ENCODE results near the gene TMEM184B. TPM values are rescaled to one million over a fixed set of nuclear protein-coding genes. Genes with fewer than 3 reads are reported as not detected.

TMEM184B gene
- total RNA-seq, 4 donors from 2014 or later: 61.1 to 138 (median 72.0) TPM

GRCh38 chr22:38214302-38215056 is 58.3 kb downstream of the TMEM184B start:
- H3K4me3 ChIP-seq: peak overlapping the region in 3 of 4 donors; percentile 2 to 39 (median 8)
- H3K27ac ChIP-seq: peak overlapping the region; percentile 47 to 73 (median 60)
- H3K27me3 ChIP-seq: no peaks in the 10 kb centered on the region
- H3K4me1 ChIP-seq: peaks cover 0 to 53% (median 28%) of the 10 kb centered on the region in 4 donors
- peaks cover 0 to 13% (median 0%) of the 10 kb centered on the region in 3 donors for H3K36me3 ChIP-seq
- WGBS, 2 donors: 24 to 26% methylated on average over 24 to 69 of the region's 81 CpGs
- no peaks in the 10 kb centered on the region for H3K9me3 ChIP-seq
- peak in 1 of 2 donors; percentile 57 for DNase-seq (ENCODE audit: low spot score in 2 of 2)
- peak in 4 of 5 experiments; percentile 11 to 63 (median 34) for TF ChIP-seq CTCF (IDR thresholded peaks at IDR 0.05)
- peak in 1 of 2 donors; percentile 51 for TF ChIP-seq POLR2A (IDR thresholded peaks at IDR 0.05)
- peak in 1 of 2 donors; percentile 56 for TF ChIP-seq EP300 (IDR thresholded peaks at IDR 0.05)

DNA sequence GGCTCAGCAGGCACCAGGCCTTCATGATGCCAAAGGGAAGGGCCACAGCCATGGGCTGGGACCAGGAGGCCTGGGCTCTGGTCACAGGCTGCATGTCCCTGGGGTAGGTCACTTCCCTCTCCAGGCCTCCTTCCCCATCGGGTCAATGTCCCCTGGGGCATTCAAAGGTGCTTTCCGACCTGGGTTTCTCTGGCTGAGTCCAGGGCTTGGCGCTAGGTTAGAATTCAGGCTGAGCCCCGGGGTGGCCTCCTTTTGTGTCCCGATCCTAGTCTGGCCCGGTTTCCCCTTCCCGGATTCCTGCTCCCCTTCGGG is 58.9 kb downstream of the TMEM184B start:
- Histone ChIP-seq H3K27me3 (no peaks in the 10 kb centered on the region), H3K27ac (peak overlapping the region; percentile 40 to 73 (median 60)), H3K9me3 (no peaks in the 10 kb centered on the region), H3K36me3 (peaks cover 0 to 13% (median 0%) of the 10 kb centered on the region in 3 donors), H3K4me1 (peaks cover 0 to 48% (median 24%) of the 10 kb centered on the region in 4 donors), H3K4me3 (peak overlapping the region in 2 of 4 donors; percentile 2 to 39)
- WGBS, 2 donors: 31 to 36% methylated on average over 8 of the region's 8 CpGs
- DNase-seq (ENCODE audit: low spot score in 2 of 2): no peak
- TF ChIP-seq CTCF (IDR thresholded peaks at IDR 0.05) (no peak), EP300 (IDR thresholded peaks at IDR 0.05) (no peak), POLR2A (IDR thresholded peaks at IDR 0.05) (no peak)

DNA sequence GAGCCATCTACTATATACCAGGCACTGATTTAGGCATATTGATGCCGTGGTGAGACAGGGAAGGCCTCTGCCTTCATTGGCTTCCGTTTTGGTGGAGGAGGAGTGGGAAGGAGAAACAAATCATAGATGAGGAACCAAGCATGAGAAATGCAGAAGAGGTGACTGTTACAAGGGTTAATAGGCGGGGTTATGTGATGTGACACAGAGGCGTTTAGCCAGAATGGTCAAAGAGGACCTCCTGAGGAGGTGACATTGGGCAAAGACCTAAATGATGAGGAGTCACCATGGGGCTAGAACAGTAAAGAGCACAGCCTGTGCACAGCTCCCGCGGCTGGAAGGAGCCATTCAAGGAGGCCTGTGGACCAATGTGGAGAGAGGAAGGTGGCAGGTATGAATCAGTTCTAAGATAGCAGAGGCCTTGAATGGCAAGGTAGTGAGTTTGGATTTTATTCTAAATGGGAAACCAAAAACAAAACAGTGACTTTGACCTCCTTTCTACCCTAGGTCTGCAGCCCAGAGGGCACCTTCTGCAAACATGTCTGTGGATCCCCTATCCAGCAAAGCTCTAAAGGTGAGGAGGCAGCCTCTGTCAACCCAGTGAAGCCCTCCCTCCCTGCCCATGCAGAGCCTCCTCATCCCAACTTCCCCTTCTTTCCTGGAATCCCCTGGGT is 59.4 kb downstream of the TMEM184B start:
- TF ChIP-seq CTCF (IDR thresholded peaks at IDR 0.05) (no peak), POLR2A (IDR thresholded peaks at IDR 0.05) (no peak), EP300 (IDR thresholded peaks at IDR 0.05) (no peak)
- DNase-seq (ENCODE audit: low spot score in 2 of 2): no peak
- Histone ChIP-seq H3K36me3 (peaks cover 0 to 17% (median 0%) of the 10 kb centered on the region in 3 donors), H3K27me3 (no peaks in the 10 kb centered on the region), H3K27ac (peak overlapping the region in 1 of 4 donors; percentile 73), H3K4me3 (no peak overlapping the region), H3K4me1 (peaks cover 0 to 48% (median 19%) of the 10 kb centered on the region in 4 donors), H3K9me3 (no peaks in the 10 kb centered on the region)
- WGBS, 2 donors: 85 to 88% methylated on average over 6 of the region's 6 CpGs

GRCh38 chr22:38212442-38212841 is 60.4 kb downstream of the TMEM184B start:
- Histone ChIP-seq H3K4me3 (no peak overlapping the region), H3K4me1 (peaks cover 0 to 44% (median 11%) of the 10 kb centered on the region in 4 donors), H3K36me3 (peaks cover 0 to 18% (median 0%) of the 10 kb centered on the region in 3 donors), H3K27ac (peak overlapping the region in 1 of 4 donors; percentile 17), H3K27me3 (no peaks in the 10 kb centered on the region), H3K9me3 (no peaks in the 10 kb centered on the region)
- no peak for TF ChIP-seq EP300 (IDR thresholded peaks at IDR 0.05)
- no peak for TF ChIP-seq CTCF (IDR thresholded peaks at IDR 0.05)
- TF ChIP-seq POLR2A (IDR thresholded peaks at IDR 0.05): no peak
- 69 to 76% methylated on average over 2 of the region's 2 CpGs for WGBS, 2 donors
- DNase-seq (ENCODE audit: low spot score in 2 of 2): no peak

- no peak for TF ChIP-seq CTCF (IDR thresholded peaks at IDR 0.05)
- TF ChIP-seq EP300 (IDR thresholded peaks at IDR 0.05): no peak
- TF ChIP-seq POLR2A (IDR thresholded peaks at IDR 0.05): no peak
- H3K9me3 ChIP-seq: no peaks in the 10 kb centered on the region
- WGBS, 2 donors: 92 to 95% methylated on average over 6 to 7 of the region's 7 CpGs
- H3K27me3 ChIP-seq: no peaks in the 10 kb centered on the region
- no peak overlapping the region for H3K4me3 ChIP-seq
- peaks cover 0 to 14% (median 0%) of the 10 kb centered on the region in 3 donors for H3K36me3 ChIP-seq
- H3K27ac ChIP-seq: no peak overlapping the region
- peaks cover 0 to 43% (median 11%) of the 10 kb centered on the region in 4 donors for H3K4me1 ChIP-seq
- no peak for DNase-seq (ENCODE audit: low spot score in 2 of 2)
Measured at GRCh38 chr22:38211556-38211955, 61.3 kb downstream of the TMEM184B start.
